Measurements from ENCODE around the gene PCDHGB7.
"Not testable (repeated sequence)": the region's sequence is repeated elsewhere in the genome, so short reads cannot be mapped to it uniquely, and the experiment has no call there.

The PCDHGB7 gene

DNA sequence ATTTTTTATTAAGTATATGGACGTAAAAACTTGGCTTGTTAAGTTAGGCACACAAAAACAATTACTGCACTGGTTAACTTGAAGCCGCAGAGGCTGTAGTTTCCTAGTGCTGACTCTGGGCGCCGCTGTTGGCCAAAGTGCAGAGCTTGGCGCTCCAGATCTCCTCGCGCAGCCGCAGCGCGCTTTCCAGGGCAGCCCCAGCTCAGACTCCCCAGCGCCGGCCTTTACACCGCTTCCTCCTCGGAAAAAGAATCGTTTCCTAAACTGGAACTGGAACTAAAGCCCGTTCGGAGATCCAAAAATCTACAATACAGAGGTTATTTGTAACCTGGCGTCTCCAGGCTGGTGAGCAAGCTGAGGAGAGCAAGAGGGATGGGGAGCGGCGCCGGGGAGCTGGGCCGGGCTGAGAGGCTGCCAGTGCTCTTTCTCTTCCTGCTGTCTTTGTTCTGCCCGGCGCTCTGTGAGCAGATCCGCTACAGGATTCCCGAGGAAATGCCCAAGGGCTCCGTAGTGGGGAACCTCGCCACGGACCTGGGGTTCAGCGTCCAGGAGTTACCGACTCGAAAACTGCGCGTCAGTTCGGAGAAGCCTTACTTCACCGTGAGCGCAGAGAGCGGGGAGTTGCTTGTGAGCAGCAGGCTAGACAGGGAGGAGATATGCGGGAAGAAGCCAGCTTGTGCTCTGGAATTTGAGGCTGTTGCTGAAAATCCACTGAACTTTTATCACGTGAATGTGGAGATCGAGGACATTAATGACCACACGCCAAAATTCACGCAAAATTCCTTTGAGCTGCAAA lies 19.5 kb upstream of the PCDHGB7 start, which contains the start of gene PCDHGB5:
PCDHGB5 (plus strand) TSS at position 192 of the 796 bp plus-strand sequence; CDS start at position 373, 181 bp downstream.
- peak; percentile 38 for DNase-seq

DNA sequence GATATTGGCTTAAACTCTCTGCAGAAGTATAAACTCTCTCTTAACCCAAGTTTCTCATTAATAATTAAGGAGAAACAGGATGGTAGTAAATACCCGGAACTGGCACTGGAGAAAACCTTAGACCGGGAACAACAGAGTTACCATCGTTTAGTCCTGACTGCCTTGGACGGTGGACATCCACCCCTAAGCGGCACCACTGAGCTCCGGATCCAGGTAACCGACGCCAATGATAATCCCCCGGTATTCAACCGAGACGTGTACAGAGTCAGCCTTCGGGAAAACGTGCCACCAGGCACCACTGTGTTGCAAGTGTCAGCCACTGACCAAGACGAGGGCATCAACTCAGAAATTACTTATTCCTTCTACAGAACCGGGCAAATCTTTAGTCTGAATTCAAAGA lies 18.9 kb upstream of the PCDHGB7 start:
- no peak for DNase-seq

DNA sequence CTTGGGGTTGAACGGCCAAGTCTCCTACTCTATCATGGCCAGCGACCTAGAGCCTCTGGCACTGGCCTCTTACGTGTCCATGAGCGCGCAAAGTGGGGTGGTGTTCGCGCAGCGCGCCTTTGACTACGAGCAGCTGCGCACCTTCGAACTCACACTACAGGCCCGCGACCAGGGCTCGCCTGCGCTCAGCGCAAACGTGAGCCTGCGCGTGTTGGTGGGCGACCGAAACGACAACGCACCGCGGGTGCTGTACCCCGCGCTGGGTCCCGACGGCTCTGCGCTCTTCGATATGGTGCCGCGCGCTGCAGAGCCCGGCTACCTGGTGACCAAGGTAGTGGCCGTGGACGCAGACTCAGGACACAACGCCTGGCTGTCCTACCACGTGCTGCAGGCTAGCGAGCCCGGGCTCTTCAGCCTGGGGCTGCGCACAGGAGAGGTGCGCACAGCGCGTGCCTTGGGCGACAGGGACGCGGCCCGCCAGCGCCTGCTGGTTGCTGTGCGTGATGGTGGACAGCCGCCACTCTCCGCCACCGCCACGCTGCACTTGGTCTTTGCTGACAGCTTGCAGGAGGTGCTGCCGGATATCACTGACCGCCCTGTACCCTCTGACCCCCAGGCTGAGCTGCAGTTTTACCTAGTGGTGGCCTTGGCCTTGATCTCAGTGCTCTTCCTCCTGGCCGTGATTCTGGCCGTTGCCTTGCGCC lies 17.8 kb upstream of the PCDHGB7 start:
- no peak for DNase-seq

DNA sequence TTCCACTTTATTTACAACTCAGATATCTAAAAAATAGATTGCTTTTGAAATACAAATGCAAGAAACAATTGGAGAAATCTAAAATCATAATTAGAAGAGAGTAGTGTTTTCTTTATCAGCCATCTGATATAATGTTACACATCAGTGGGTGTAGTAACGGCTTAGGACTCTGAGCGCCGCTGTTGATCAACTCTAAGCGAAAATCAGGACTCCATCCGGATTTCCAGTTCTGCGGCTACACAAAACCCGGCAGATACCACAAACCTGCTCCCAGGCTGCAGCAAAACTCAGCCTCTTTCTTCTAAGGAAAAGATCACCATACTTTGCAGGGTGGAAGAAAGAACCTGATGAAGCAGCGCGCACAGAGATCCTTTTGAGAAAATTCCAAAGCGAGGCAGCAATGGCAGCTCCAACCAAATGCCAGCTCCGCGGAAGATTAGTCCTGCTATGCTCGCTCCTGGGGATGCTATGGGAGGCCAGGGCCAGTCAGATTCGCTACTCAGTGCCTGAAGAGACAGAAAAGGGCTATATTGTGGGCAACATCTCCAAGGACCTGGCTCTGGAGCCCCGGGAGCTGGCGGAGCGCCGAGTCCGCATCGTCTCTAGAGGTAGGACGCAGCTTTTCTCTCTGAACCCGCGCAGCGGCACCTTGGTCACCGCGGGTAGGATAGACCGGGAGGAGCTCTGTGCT lies 14.8 kb upstream of the PCDHGB7 start, which contains the start of gene PCDHGA9:
PCDHGA9 (plus strand) TSS at position 226 of the 691 bp plus-strand sequence; CDS start at position 401, 175 bp downstream.
- DNase-seq: no peak

DNA sequence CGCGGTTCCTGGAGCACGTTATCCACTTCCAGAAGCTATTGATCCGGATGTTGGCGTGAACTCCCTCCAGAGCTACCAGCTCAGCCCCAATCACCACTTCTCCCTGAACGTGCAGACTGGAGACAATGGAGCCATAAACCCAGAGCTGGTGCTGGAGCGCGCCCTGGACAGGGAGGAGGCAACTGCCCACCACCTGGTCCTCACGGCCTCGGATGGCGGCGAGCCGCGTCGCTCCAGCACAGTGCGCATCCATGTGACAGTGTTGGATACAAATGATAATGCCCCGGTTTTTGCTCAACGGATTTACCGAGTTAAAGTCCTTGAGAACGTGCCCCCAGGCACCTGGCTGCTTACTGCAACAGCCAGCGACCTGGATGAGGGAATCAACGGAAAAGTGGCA lies 14.1 kb upstream of the PCDHGB7 start:
- DNase-seq: no peak

DNA sequence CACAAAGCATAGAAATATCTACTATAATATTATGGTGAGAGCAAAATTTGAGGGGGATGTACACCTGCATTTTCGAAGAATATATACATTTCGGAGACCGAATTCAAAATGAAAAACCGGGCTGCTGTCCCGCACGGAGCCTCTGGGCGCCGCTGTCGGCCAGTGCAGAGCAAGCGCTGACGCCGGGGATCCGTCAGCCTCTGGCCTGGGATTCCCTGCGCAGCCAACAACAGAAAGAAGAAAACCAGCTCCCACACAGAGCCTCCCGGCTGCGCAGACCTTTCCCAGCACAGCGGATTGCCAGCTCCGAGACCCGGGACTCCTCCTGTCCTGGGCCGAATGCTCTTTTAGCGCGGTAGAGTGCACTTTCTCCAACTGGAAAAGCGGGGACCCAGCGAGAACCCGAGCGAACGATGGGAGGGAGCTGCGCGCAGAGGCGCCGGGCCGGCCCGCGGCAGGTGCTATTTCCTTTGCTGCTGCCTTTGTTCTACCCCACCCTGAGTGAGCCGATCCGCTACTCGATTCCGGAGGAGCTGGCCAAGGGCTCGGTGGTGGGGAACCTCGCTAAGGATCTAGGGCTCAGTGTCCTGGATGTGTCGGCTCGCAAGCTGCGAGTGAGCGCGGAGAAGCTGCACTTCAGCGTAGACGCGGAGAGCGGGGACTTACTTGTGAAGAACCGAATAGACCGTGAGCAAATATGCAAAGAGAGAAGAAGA lies 9.5 kb upstream of the PCDHGB7 start, which contains the start of gene PCDHGB6:
PCDHGB6 (plus strand) TSS at position 232 of the 716 bp plus-strand sequence; CDS start at position 414, 182 bp downstream.
- DNase-seq: peak; percentile 29

DNA sequence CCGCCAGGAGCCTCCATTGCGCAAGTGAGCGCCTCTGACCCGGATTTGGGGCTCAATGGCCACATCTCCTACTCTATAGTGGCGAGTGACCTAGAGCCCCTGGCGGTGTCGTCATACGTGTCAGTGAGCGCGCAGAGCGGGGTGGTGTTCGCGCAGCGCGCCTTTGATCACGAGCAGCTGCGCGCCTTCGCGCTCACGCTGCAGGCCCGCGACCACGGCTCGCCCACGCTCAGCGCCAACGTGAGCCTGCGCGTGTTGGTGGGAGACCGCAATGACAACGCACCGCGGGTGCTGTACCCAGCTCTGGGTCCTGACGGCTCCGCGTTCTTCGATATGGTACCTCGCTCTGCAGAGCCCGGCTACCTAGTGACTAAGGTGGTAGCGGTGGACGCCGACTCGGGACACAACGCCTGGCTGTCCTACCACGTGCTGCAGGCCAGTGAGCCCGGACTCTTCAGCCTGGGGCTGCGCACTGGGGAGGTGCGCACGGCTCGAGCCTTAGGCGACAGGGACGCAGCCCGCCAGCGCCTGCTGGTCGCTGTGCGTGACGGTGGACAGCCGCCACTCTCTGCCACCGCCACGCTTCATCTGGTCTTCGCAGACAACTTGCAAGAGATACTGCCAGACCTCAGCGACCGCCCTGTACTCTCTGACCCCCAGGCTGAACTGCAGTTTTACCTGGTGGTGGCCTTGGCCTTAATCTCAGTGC lies 7.7 kb upstream of the PCDHGB7 start:
- no peak for DNase-seq

DNA sequence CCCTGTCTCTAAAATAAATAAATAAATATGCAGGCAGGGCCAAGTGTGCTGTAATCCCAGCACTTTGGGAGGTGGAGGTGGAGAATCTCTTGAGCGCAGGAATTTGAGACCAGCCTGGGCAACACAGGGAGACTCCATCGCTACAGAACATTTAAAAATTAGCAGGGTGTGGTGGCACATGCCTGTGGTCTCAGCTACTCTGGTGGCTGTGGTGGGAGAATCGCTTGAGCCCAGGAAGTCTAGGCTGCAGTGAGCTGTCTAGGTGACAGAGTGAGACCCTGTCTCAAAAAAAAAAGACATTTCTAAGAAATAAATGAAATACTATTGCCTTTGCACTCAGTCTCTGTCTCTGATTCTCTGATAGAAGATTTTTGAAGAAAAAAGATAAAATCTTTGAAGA lies 5.9 kb upstream of the PCDHGB7 start:
- no peak for DNase-seq

DNA sequence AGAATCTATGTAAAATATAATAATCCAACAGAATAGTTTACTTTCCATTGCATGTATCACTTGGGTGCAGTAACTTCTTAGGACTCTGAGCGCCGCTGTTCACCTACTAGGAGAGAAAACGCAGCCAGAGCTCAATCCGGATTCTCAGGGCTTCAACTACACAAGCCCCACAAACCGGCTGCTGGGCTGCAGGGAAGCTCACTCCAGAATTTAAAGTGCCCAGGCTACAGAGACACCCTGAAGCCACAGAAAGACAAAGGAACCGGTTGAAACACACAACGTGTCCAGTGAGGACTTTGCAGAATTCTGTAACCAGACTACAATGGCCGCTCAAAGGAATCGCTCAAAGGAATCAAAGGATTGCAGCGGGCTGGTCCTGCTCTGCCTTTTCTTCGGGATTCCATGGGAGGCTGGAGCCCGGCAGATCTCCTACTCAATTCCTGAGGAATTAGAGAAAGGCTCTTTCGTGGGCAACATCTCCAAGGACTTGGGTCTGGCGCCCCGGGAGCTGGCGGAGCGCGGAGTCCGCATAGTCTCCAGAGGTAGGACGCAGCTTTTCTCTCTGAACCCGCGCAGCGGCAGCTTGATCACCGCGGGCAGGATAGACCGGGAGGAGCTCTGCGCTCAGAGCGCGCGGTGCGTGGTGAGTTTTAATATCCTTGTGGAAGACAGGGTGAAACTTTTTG lies 4.5 kb upstream of the PCDHGB7 start, which contains the start of gene PCDHGA10:
PCDHGA10 (plus strand) TSS at position 134 of the 686 bp plus-strand sequence; CDS start at position 323, 189 bp downstream.
- peak; percentile 44 for DNase-seq

DNA sequence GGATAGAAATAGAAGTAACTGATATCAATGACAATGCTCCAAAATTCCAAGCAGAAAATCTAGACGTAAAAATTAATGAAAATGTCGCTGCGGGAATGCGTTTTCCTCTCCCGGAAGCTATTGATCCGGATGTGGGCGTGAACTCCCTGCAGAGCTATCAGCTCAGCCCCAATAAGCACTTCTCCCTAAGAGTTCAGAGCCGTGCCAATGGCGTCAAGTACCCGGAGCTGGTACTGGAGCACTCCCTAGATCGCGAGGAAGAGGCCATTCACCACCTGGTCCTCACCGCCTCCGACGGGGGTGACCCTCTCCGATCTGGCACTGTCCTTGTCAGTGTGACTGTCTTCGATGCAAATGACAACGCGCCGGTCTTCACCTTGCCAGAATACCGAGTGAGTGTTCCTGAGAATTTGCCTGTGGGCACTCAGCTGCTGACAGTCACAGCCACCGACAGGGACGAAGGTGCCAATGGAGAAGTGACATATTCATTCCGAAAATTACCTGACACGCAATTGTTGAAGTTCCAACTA lies 3.9 kb upstream of the PCDHGB7 start:
- DNase-seq: no peak

DNA sequence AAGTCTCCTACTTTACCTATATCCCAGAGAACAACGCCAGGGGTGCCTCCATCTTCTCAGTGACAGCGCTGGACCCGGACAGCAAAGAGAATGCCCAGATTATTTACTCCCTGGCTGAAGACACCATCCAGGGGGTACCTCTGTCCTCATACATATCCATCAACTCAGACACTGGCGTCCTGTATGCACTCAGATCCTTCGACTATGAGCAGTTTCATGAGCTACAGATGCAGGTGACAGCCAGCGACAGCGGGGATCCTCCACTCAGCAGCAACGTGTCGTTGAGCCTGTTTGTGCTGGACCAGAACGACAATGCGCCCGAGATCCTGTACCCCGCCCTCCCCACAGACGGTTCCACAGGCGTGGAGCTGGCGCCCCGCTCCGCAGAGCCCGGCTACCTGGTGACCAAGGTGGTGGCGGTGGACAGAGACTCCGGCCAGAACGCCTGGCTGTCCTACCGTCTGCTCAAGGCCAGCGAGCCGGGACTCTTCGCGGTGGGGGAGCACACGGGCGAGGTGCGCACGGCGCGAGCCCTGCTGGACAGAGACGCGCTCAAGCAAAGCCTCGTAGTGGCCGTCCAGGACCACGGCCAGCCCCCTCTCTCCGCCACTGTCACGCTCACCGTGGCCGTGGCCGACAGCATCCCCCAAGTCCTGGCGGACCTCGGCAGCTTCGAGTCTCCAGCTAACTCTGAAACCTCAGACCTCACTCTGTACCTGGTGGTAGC lies 2.8 kb upstream of the PCDHGB7 start:
- DNase-seq: not testable (repeated sequence)

DNA sequence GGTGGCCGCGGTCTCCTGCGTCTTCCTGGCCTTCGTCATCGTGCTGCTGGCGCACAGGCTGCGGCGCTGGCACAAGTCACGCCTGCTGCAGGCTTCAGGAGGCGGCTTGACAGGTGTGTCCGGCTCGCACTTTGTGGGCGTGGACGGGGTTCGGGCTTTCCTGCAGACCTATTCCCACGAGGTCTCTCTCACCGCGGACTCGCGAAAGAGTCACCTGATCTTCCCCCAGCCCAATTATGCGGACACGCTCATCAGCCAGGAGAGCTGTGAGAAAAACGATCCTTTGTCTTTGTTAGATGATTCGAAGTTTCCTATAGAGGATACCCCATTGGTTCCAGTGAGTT lies 2.2 kb upstream of the PCDHGB7 start:
- not testable (repeated sequence) for DNase-seq

DNA sequence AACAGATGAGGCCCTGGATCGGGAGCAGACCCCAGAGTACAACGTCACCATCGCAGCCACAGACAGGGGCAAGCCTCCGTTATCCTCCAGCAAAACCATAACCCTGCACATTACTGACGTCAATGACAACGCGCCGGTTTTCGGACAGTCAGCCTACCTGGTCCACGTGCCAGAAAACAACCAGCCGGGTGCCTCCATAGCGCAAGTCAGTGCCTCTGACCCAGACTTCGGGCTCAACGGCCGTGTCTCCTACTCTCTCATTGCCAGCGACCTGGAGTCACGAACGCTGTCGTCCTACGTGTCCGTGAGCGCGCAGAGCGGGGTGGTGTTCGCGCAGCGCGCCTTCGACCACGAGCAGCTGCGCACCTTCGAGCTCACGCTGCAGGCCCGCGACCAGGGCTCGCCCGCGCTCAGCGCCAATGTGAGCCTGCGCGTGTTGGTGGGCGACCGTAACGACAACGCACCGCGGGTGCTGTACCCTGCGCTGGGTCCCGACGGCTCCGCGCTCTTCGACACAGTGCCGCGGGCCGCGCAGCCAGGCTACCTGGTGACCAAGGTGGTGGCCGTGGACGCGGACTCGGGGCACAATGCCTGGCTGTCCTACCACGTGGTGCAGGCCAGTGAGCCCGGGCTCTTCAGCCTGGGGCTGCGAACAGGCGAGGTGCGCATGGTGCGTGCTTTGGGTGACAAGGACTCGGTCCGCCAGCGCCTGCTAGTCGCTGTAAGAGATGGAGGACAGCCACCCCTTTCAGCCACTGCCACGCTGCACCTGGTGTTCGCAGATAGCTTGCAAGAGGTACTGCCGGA lies 1.8 kb downstream of the PCDHGB7 start:
- DNase-seq: no peak

DNA sequence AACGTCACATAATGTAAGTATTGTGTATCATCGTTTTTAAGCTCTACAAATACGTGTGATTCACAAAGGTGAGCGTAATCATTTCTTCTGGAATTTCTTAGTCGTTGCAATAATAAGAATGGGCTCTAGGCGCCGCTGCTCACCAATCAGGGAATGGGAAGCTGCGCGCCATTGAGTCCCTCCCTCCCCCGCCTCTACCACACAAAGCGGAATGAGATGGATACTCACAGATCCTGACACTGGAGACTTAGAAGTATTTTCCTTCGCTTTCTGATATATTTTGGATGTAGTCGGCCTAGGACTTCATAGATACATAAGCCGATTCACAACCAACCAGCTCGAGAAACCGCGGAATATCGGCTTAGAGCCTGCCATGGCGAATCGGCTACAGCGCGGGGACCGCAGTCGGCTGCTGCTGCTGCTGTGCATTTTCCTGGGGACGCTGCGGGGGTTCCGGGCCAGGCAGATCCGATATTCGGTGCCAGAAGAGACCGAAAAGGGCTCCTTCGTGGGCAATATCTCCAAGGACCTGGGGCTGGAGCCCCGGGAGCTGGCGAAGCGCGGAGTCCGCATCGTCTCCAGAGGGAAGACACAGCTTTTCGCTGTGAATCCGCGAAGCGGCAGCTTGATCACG lies 3.5 kb downstream of the PCDHGB7 start, which contains the start of gene PCDHGA11:
PCDHGA11 (plus strand) TSS at position 197 of the 634 bp plus-strand sequence; CDS start at position 374, 177 bp downstream.
- peak; percentile 31 for DNase-seq

DNA sequence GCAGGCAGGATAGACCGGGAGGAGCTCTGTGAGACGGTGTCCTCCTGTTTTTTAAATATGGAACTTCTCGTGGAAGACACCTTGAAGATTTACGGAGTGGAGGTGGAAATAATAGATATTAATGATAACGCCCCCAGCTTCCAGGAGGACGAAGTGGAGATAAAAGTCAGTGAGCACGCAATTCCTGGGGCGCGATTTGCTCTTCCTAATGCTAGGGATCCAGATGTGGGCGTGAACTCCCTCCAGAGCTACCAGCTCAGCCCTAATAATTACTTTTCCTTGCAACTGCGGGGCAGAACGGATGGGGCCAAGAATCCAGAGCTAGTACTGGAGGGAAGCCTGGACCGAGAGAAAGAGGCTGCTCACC lies 4.0 kb downstream of the PCDHGB7 start:
- no peak for DNase-seq

DNA sequence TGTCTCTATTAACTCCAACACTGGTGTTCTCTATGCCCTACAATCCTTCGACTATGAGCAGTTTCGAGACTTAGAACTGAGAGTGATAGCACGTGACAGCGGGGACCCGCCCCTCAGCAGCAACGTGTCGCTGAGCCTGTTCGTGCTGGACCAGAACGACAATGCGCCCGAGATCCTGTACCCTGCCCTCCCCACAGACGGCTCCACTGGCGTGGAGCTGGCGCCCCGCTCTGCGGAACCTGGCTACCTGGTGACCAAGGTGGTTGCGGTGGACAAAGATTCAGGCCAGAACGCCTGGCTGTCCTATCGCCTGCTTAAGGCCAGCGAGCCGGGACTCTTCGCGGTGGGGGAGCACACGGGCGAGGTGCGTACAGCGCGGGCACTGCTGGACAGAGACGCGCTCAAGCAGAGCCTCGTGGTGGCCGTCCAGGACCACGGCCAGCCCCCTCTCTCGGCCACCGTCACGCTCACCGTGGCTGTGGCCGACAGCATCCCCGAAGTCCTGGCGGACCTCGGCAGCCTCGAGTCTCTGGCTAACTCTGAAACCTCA lies 5.3 kb downstream of the PCDHGB7 start:
- DNase-seq: no peak

DNA sequence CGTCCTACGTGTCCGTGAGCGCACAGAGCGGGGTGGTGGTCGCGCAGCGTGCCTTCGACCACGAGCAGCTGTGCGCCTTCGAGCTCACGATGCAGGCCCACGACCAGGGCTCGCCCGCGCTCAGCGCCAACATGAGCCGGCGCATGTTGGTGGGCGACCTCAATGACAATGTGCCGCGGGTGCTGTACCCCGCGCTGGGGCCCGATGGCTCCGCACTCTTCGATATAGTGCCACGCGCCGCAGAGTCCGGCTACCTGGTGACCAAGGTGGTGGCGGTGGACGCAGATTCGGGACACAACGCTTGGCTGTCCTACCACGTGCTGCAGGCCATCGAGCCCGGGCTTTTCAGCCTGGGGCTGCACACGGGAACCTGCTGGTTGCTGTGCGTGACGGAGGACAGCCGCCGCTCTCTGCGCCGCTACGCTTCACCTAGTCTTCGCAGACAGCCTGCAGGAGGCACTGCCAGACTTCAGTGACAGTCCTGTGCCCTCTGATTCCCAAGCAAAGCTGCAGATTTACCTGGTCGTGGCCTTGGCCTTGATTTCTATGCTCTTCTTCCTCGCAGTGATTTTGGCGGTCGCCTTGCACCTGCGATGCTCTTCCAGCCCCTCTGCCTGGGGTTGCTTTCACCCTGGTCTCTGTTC lies 10.4 kb downstream of the PCDHGB7 start:
- DNase-seq: no peak

Measured in stimulated activated CD4-positive, alpha-beta T cell treated with anti-CD3 and anti-CD28 coated beads, Interleukin-12 subunit alpha, Interleukin-12 subunit beta, amount 100 ng/mL, for 4 hours (primary cell).